Measurements from ENCODE around the gene CDH13.

Gene CDH13

DNA sequence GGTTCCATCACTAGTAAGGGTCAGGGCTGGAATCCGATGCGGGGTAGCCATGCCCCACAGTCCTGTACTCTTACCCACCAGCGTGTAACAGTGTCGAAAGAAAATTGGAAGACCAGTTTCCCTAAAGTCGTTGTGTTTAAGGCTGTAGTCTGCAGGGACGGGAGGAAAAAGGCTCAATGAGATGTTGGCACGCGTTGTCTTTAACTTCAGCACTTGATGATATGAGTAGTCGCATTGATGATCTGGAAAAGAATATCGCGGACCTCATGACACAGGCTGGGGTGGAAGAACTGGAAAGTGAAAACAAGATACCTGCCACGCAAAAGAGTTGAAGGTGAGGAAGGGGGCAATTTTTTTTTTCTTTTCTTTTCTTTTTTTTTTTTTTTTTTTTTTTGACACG is 1182.3 kb downstream of the CDH13 start:
- TF ChIP-seq, protein P1, sequence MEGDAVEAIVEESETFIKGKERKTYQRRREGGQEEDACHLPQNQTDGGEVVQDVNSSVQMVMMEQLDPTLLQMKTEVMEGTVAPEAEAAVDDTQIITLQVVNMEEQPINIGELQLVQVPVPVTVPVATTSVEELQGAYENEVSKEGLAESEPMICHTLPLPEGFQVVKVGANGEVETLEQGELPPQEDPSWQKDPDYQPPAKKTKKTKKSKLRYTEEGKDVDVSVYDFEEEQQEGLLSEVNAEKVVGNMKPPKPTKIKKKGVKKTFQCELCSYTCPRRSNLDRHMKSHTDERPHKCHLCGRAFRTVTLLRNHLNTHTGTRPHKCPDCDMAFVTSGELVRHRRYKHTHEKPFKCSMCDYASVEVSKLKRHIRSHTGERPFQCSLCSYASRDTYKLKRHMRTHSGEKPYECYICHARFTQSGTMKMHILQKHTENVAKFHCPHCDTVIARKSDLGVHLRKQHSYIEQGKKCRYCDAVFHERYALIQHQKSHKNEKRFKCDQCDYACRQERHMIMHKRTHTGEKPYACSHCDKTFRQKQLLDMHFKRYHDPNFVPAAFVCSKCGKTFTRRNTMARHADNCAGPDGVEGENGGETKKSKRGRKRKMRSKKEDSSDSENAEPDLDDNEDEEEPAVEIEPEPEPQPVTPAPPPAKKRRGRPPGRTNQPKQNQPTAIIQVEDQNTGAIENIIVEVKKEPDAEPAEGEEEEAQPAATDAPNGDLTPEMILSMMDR (IDR thresholded peaks at IDR 0.05; ENCODE audit: low read depth, low read length), result no peak
- H3K4me3 ChIP-seq (ENCODE audit: low read depth, low read length), result peak overlapping the region; percentile 91

- no peak overlapping the region for H3K4me3 ChIP-seq (ENCODE audit: low read depth, low read length)
- TF ChIP-seq, protein P1 (IDR thresholded peaks at IDR 0.05; ENCODE audit: low read depth, low read length), result no peak
Measured at GRCh38 chr16:83810901-83811300, 1184.1 kb downstream of the CDH13 start.

- TF ChIP-seq, protein P1 (IDR thresholded peaks at IDR 0.05; ENCODE audit: low read depth, low read length), result no peak
- H3K4me3 ChIP-seq (ENCODE audit: low read depth, low read length), result no peak overlapping the region
Measured at GRCh38 chr16:83813823-83814658, 1187.3 kb downstream of the CDH13 start.

GRCh38 chr16:83814659-83814985 is 1187.9 kb downstream of the CDH13 start:
- H3K4me3 ChIP-seq (ENCODE audit: low read depth, low read length), result no peak overlapping the region
- TF ChIP-seq, protein P1 (IDR thresholded peaks at IDR 0.05; ENCODE audit: low read depth, low read length), result no peak

DNA sequence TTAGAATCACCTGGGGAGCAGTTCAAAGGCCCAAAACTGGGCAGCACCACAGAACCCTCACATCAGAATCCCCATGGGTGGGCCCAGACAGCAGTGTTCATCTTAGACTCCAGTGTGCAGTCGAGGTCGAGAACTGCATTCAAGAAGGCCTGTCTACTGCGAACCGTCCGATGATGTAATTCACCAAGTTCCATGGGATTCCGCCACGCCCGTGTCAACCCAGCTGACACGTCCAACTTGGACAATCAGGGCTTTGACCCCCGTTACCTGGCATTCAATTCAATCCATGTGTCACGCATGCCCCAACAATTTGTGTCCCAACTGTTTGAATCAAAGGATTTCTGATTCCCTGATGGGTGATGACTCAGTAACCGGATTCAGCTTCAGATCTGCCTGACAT is 1190.3 kb downstream of the CDH13 start:
- TF ChIP-seq, protein P1 (IDR thresholded peaks at IDR 0.05; ENCODE audit: low read depth, low read length), result no peak

DNA sequence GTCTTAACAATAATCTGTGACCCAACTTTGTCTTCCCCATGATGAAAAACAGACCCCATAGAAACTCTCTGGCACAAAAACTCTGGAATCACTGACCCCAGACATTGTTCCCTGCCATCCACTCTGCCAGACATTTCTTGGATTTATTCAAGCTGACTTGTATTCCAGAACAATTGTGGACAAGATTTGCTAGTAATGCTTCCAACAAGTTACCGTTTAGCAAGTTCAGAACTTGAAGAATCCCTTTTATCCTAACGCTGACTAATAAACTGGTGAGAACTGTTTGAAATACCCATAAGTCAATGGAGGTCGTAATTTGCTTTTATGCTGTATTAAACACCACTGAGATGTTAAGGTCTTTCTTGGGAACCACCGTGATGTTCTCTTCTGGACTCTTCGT is 1191.5 kb downstream of the CDH13 start:
- TF ChIP-seq, protein P1 (IDR thresholded peaks at IDR 0.05; ENCODE audit: low read depth, low read length), result no peak
- no peak overlapping the region for H3K4me3 ChIP-seq (ENCODE audit: low read depth, low read length)

More for the DNA sequence above, 1190.3 kb downstream of the CDH13 start:
- no peak overlapping the region for H3K4me3 ChIP-seq (ENCODE audit: low read depth, low read length)

DNA sequence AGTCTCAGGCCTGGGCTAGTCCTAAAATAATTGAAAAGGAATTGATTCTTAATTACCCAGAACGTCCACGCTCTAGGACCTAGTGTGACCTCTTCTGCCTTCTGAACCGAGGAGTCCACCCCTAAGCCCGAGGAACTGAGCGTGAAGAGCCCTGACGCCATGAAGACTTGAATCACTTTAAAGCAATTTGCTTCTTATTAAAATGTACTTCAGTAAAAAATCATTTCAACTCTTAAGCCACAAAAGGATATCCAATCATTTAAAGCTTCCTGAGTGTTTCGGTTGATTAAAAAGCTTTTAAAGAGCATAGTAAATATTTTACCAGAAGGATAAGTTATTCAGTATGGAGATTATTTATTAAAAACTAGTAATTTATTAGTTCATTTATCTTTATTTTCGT is 1192.6 kb downstream of the CDH13 start:
- H3K4me3 ChIP-seq (ENCODE audit: low read depth, low read length), result no peak overlapping the region
- TF ChIP-seq, protein P1 (IDR thresholded peaks at IDR 0.05; ENCODE audit: low read depth, low read length), result no peak
